Mammary epithelial cell (primary cell): ENCODE measurements around the gene TUBB2A.

Experiments used
- CTCF ChIP-seq, 2 donors: IDR thresholded peaks in 1 of 2; conservative IDR thresholded peaks in 1 of 2; 2 replicates each; pipeline ENCODE4 v1.5.1; 2011 to 2012; ENCODE audit warnings: inconsistent platforms in 2 of 2, low read length in 2 of 2, mild to moderate bottlenecking in 2 of 2, control low read depth in 1 of 2, low read depth in 1 of 2; ENCODE audit not compliant: insufficient read depth in 1 of 2; ENCODE audit errors: extremely low read depth in 1 of 2
- EZH2 ChIP-seq: IDR thresholded peaks from 2 replicates; pipeline ENCODE4 v1.6.1; 2012; ENCODE audit warnings: low read length, inconsistent platforms, borderline replicate concordance

- TF ChIP-seq CTCF (conservative IDR thresholded peaks at IDR 0.05 in 1 of 2, IDR thresholded peaks at IDR 0.05 in 1 of 2; ENCODE audit: extremely low read depth in 1 of 2, insufficient read depth in 1 of 2, low read depth in 1 of 2, low read length in 2 of 2) (no peak), EZH2 (no peak)
Measured at GRCh38 chr6:3128356-3129108, 28.8 kb downstream of the TUBB2A start.
